Muscle layer of duodenum (tissue), 2 donors: ENCODE data around the gene TMEM269.
"Not testable (repeated sequence)": the region's sequence is repeated elsewhere in the genome, so short reads cannot be mapped to it uniquely, and the experiment has no call there.

Experiments used
- H3K27ac ChIP-seq: one replicate; pipeline ENCODE4 v1.7.0; 2013; ENCODE audit warnings: mild to moderate bottlenecking, low read length
- H3K27me3 ChIP-seq: one replicate; pipeline ENCODE4 v1.7.0; 2013; ENCODE audit warnings: low read depth, mild to moderate bottlenecking, control low read depth, low read length
- H3K36me3 ChIP-seq, 2 donors: one replicate each; pipeline ENCODE4 v1.7.0; 2013; ENCODE audit warnings: low read length in 2 of 2, control low read depth in 1 of 2, mild to moderate bottlenecking in 1 of 2; ENCODE audit not compliant: insufficient read depth in 2 of 2, control insufficient read depth in 1 of 2
- H3K4me1 ChIP-seq, 2 donors: one replicate each; pipeline ENCODE4 v1.7.0; 2013; ENCODE audit warnings: low read length in 2 of 2, mild to moderate bottlenecking in 2 of 2, control low read depth in 1 of 2, moderate library complexity in 1 of 2; ENCODE audit not compliant: insufficient read depth in 2 of 2, control insufficient read depth in 1 of 2
- H3K4me3 ChIP-seq, 2 donors: one replicate each; pipeline ENCODE4 v1.7.0; 2013; ENCODE audit warnings: low read length in 2 of 2, low read depth in 1 of 2, mild to moderate bottlenecking in 1 of 2
- H3K9me3 ChIP-seq, 2 donors: one replicate each; pipeline ENCODE4 v1.7.0; 2013; ENCODE audit warnings: low read length in 2 of 2, control low read depth in 1 of 2, mild to moderate bottlenecking in 1 of 2; ENCODE audit not compliant: control insufficient read depth in 1 of 2
- donor health status: healthy.

The TMEM269 gene

DNA sequence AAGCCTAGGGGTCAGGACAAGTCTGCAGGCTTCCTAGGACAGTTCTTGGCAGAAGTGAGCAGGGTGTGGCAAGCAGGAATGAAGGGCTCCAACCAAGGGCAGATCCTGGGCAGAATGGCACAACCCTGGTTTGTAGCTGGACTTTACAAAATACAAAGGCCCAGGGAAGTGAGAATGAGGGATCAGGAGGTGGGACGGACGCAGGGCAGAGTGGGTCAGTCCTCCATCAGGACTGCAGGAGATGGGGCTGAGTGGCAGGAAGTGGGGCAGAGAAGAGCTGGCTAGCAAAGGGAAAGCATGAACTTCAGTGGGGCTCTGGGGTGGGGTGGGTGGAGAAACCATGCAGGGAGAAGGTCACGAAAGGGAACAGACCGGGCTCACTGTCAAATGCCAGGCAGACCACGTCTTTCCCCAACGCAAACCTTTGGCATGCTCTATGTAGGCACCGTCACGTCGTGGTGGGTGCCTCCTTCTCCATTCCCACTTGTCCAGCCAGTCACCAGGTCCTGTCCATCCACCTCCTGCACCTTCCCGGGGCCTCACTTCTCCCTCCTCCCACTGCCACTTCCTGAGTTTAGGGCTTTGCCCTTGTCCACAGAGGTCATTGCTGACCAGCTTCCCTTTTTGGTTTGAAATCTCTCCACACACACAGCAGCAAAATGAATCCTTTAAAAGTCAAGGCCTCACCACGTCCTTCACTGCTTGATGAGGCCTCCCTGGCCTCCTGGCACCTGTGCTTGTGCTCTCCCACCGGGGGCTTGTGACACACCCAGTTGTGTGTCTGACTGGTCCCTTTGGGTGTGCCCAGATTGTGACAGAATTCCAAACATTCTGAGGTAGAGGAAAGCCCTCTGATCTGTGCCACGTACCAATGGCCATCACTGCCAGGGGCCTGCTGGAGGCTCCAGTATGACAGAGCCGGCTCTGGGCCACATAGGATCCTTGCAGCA is 36.1 kb upstream of the TMEM269 start:
- H3K4me1 ChIP-seq = no peaks in the 10 kb centered on the region
- no peak overlapping the region for H3K27ac ChIP-seq
- H3K36me3 ChIP-seq = peaks cover 51 to 70% of the 10 kb centered on the region in 2 donors
- H3K9me3 ChIP-seq = no peaks in the 10 kb centered on the region
- no peaks in the 10 kb centered on the region for H3K27me3 ChIP-seq
- H3K4me3 ChIP-seq = no peak overlapping the region

DNA sequence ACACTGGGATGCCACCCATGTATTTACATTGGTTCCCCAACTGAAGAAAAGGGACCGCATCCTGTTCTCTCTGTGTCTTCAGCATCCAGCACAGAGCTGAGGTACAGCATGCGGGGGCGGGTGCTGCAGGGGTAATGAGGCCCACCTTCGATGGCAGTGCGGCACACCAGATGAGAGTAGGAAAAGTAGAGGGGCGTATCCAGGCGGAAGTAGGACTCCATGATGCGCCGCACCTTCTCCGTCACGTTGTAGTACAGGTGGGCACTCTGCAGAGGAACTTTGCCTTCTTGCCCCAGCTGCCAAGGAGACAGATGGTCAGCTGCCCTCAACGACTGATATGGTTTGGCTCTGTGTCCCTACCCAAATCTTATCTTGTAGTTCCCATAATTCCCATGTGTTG is 34.8 kb upstream of the TMEM269 start:
- H3K27ac ChIP-seq = no peak overlapping the region
- H3K27me3 ChIP-seq = no peaks in the 10 kb centered on the region
- no peaks in the 10 kb centered on the region for H3K4me1 ChIP-seq
- H3K4me3 ChIP-seq = no peak overlapping the region
- no peaks in the 10 kb centered on the region for H3K9me3 ChIP-seq
- H3K36me3 ChIP-seq = peaks cover 63 to 83% of the 10 kb centered on the region in 2 donors

DNA sequence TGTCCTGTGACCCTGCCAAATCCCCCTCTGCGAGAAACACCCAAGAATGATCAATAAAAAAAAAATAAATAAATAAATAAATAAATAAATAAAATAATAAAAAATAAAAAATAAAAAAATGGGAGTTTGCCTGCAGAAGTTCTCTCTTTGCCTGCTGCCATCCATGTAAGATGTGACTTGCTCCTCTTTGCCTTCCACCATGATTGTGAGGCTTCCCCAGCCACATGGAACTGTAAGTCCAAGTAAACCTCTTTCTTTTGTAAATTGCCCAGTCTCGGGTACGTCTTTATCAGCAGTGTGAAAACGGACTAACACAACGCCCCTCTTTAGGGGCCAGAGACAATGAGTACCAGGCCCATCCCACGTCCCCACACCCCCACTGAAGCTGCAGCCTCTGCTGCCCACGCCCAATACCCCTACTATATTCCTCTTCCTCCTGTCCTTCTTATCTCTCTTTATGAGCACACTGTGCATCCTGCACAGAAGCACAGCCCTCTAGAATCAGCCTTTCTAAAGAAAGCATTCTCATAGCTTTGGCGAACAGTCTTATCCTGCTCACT is 33.2 kb upstream of the TMEM269 start:
- H3K27me3 ChIP-seq = not testable (repeated sequence)
- peaks cover 69 to 87% of the 10 kb centered on the region in 2 donors for H3K36me3 ChIP-seq

DNA sequence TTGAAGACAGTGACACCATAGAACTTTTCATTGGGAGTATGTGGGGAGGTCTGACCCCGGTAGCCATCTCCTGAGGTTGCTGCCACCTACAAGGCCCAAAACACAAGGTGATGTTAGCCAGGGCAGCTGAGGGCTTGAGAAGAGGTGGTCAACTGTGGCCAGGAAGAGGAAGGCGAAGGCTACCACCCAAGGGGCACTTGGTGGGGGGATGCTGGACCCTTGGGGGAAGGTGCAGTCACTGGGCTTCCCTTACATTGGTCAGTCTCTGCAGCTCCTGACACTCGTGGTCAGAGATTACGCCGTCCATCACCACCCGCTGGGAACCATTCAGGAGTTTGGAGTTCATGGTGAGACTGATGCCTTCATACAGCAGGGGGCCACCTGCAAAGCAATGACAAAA is 32.5 kb upstream of the TMEM269 start:
- H3K4me1 ChIP-seq = no peaks in the 10 kb centered on the region
- peaks cover 67 to 84% of the 10 kb centered on the region in 2 donors for H3K36me3 ChIP-seq
- H3K27ac ChIP-seq = no peak overlapping the region

More for the DNA sequence above, 33.2 kb upstream of the TMEM269 start:
- H3K4me3 ChIP-seq, H3K9me3 ChIP-seq, H3K27ac ChIP-seq, H3K4me1 ChIP-seq: not testable (repeated sequence)

DNA sequence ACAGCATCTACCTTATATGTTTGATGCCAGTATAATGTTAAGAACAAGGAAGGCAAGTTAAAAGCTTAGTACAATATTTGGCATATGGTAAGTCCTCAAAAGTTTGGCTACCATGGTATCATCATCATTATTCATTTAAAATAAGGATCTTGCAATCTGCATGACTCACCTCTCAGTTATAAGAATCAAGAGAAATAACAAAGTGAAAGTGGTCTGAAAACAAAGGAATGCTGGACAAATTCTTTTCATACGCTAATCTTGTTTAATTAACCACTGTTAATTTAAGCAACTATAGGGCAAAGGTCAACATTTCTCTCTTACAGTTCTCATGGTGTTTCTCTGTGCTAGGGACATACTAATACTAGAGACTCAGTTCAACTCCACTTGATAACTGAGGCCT is 31.7 kb upstream of the TMEM269 start:
- Histone ChIP-seq H3K27ac (no peak overlapping the region), H3K4me3 (no peak overlapping the region), H3K27me3 (no peaks in the 10 kb centered on the region), H3K4me1 (no peaks in the 10 kb centered on the region), H3K36me3 (peaks cover 70 to 84% of the 10 kb centered on the region in 2 donors), H3K9me3 (no peaks in the 10 kb centered on the region)

More for the DNA sequence above, 32.5 kb upstream of the TMEM269 start:
- H3K27me3 ChIP-seq = no peaks in the 10 kb centered on the region
- no peak overlapping the region for H3K4me3 ChIP-seq
- no peaks in the 10 kb centered on the region for H3K9me3 ChIP-seq

DNA sequence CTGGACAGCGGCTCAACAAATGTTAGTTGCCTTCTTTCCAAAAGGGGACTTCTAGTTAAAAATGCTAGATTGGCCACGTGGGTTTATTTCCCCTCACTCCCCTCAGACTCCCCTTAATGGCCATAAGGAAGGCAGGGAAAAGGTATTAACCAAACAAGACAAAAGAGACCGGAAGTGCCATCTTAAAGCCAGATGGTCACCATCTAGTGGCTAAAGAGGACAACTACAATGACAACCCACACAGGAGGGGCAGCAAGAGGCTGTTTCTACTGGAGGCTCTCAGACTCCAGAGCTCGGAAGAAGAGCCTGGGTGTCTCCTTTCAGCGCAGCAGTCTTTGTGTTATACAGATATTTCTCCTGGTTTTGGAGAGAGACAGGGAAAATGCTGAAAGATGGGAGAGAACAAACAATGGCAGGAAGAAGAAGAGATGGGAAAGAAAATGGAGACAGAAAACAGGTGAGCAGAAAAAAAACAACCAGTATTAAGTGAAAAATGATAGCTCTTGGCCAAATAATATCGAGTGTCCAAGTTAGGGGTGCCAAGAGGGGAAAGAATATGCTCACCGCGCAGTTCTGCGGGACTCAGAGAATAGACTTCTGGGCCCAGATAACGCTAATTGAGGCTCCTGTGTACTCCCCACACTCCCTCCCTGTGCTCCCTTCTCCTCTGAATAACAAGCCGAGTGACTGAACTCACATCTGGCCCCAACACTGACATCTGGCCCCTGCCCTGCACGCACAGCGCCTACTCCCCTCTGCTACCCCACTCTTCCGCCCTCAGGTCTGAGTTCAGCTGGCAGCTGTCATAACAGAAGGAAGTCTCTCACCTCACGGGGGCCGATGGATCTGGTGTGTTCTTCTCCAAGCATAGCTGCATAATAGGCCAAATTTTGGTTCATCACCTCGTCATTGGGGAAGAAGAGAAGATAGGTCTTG is 27.6 kb upstream of the TMEM269 start:
- peaks cover 61 to 74% of the 10 kb centered on the region in 2 donors for H3K36me3 ChIP-seq
- H3K4me3 ChIP-seq = no peak overlapping the region
- no peaks in the 10 kb centered on the region for H3K4me1 ChIP-seq
- no peaks in the 10 kb centered on the region for H3K27me3 ChIP-seq
- H3K9me3 ChIP-seq = no peaks in the 10 kb centered on the region
- H3K27ac ChIP-seq = no peak overlapping the region

DNA sequence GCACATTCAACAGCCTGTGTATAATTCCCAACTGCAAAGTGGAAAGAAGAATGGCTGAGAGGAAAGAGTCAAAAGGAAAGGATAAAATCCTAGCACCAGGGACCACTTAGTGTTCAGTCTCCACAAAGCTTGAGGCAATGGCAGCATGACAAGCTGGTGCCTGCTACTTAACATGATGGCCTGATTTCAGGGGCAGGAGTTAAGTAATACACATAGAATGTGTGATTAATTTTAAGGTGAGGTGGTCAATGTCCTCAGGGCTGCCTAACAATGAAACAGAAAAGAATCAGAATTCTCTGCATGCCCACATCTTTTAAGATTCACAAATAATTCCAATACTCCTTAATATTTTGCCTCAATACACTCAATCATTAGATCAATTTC is 26.9 kb upstream of the TMEM269 start:
- no peak overlapping the region for H3K27ac ChIP-seq
- no peak overlapping the region for H3K4me3 ChIP-seq
- no peaks in the 10 kb centered on the region for H3K4me1 ChIP-seq

DNA sequence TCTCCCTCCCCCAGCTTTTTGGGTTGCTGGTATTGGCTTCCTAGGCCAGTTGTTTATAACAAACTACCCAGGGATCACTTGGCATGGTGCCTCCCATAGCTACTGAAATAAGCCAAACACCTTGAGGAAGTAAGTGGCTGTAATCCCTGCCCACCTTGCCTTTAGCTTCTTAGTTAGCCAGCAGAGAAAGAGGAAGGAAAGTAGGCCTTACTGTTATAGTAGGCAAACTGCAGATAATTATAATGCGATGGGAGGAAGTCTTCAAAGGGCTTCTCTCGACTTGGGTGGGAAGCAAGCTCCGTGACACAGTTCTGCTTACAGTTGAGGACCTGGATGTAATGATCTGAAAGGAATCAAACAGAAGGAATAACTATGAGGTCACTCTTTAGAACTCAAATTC is 26.1 kb upstream of the TMEM269 start:
- no peaks in the 10 kb centered on the region for H3K9me3 ChIP-seq
- no peak overlapping the region for H3K4me3 ChIP-seq
- no peaks in the 10 kb centered on the region for H3K27me3 ChIP-seq
- peaks cover 54 to 60% of the 10 kb centered on the region in 2 donors for H3K36me3 ChIP-seq
- H3K27ac ChIP-seq = no peak overlapping the region
- no peaks in the 10 kb centered on the region for H3K4me1 ChIP-seq

More for the DNA sequence above, 26.9 kb upstream of the TMEM269 start:
- Histone ChIP-seq H3K27me3 (no peaks in the 10 kb centered on the region), H3K36me3 (peaks cover 54 to 67% of the 10 kb centered on the region in 2 donors), H3K9me3 (no peaks in the 10 kb centered on the region)

DNA sequence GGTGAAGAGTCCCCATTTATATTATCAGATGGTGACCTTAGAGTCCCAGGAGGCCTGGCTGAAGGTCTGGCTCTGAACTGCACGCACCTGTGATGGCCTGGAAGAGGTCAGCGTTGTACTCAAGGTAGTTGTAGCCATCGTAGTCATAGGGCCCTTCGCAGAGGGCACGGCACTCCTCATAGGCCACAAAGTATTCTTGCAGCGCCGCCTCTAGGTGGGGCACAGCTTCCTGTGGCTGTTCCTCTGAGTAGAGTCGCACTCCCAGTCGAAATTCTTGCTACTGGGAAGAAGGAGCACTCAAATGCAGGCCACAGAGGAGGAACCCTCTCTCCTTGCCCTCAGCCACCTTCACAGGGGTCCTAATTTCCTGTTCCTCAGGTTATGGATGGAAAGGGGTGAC is 25.7 kb upstream of the TMEM269 start:
- Histone ChIP-seq H3K27ac (no peak overlapping the region), H3K4me3 (no peak overlapping the region), H3K27me3 (no peaks in the 10 kb centered on the region), H3K36me3 (peaks cover 50 to 56% of the 10 kb centered on the region in 2 donors), H3K4me1 (peaks cover 0 to 2% of the 10 kb centered on the region in 2 donors), H3K9me3 (no peaks in the 10 kb centered on the region)

DNA sequence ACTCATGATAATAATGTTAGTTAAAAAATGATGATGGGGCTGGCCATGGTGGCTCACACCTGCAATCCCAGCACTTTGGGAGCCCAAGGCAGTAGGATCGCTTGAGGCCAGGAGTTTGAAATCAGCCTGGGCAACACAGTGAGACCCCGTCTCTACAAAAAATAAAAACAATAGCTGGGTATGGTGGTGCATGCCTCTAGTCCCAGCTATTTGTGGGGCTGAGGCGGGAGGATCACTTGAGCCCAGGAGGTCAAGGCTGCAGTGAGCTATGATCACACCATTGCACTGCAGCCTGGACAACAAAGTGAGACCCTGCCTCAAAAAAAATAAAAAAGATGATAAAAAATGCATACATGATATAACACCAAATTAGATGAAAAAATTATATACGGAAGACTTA is 23.2 kb upstream of the TMEM269 start:
- peaks cover 26 to 32% of the 10 kb centered on the region in 2 donors for H3K36me3 ChIP-seq
- H3K27ac ChIP-seq = no peak overlapping the region
- H3K27me3 ChIP-seq = no peaks in the 10 kb centered on the region
- no peaks in the 10 kb centered on the region for H3K9me3 ChIP-seq
- H3K4me3 ChIP-seq = no peak overlapping the region
- H3K4me1 ChIP-seq = peaks cover 0 to 13% of the 10 kb centered on the region in 2 donors

DNA sequence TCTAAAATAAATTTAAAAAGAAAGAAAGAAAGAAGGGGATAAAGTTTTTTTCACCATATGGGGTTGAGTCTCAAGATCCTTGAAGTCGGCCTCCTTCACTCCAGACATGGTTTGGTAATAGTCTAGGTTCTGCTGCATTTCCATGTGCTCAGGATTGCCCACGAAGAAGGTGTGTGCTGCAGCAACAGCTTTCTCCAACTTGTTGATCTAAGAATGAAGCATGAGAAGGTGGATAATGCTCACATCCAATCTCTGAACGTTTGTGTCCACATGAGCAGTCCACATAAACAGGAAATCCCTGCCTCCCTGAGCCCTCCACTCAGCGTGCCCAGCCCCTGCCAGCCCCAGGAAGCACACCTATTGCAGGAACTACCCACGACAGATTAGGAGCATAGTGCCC is 22.5 kb upstream of the TMEM269 start:
- Histone ChIP-seq H3K27ac (no peak overlapping the region), H3K4me1 (peaks cover 0 to 13% of the 10 kb centered on the region in 2 donors), H3K4me3 (no peak overlapping the region), H3K27me3 (no peaks in the 10 kb centered on the region), H3K9me3 (no peaks in the 10 kb centered on the region), H3K36me3 (peaks cover 23 to 29% of the 10 kb centered on the region in 2 donors)
